ENCODE measurements around the gene PCDHB13. TPM values are rescaled to one million over a fixed set of nuclear protein-coding genes. Genes with fewer than 3 reads are reported as not detected.
"Not testable (repeated sequence)": the region's sequence is repeated elsewhere in the genome, so short reads cannot be mapped to it uniquely, and the experiment has no call there.

The PCDHB13 gene
- total RNA-seq (2014; rRNA removed; shearing (Covaris generic)) = 1.3 and 1.7 TPM in 2 replicates

DNA sequence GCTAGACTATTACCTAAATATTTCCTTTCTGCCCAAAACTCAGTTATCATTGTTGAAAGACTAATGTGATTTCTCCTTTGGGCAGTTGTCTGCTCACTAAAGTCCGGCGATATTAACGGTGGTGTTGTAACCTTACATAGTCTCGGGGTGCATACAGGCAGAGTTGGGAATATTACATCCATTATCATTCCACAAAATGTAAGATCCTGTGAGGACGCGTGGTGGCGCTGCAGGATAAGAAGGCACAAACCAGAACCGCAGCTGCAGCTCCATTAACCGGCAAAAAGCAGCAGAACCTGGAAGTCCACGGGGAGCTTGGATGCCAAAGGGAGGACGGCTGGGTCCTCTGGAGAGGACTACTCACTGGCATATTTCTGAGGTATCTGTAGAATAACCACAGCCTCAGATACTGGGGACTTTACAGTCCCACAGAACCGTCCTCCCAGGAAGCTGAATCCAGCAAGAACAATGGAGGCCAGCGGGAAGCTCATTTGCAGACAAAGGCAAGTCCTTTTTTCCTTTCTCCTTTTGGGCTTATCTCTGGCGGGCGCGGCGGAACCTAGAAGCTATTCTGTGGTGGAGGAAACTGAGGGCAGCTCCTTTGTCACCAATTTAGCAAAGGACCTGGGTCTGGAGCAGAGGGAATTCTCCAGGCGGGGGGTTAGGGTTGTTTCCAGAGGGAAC lies at the start of gene PCDHB13:
Gene PCDHB13 (plus strand): TSS at position 264 of the 684 bp plus-strand sequence. CDS start 205 bp downstream, at position 469.
- not testable (repeated sequence) for H3K4me1 ChIP-seq (replicated peaks); DNase-seq (ENCODE audit: low read depth in 1 of 2, low spot score in 2 of 2); H3K9me3 ChIP-seq (replicated peaks); H3K27ac ChIP-seq; H3K4me3 ChIP-seq; H3K36me3 ChIP-seq; H3K27me3 ChIP-seq (replicated peaks)

DNA sequence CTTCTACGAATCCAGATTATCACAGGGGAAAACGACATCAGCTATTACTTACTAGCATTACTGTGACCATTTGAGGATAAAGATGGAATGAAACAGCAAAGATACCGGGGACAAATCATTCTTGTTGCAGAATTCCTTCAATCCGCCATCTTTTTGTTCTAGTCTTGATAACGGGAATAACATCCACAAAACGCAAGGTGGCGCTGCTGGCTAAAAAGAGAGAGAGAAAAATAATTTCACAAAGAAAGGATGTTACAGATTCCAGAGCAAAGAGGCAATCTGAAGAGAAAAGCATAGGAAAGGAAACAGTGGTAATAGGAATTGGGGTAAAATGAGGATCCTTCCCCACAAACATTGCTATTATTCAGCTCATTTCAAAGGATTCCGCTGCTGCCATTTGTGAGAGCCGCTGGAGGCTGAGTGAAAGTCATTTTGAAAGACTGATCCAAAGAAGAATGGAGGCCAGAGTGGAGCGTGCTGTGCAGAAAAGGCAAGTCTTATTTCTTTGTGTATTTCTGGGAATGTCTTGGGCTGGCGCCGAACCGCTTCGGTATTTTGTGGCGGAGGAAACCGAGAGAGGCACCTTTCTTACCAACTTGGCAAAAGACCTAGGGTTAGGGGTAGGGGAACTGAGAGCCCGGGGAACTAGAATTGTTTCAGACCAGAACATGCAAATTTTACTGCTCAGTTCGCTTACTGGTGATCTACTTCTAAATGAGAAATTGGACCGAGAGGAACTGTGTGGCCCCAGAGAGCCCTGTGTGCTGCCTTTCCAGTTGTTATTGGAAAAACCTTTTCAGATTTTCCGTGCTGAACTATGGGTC lies 41.1 kb upstream of the PCDHB13 start, which contains the start of gene PCDHB7:
Gene PCDHB7 (plus strand): TSS at position 264 of the 824 bp plus-strand sequence. CDS start 192 bp downstream, at position 456.
- Histone ChIP-seq H3K27me3 (replicated peaks) (no peaks in the 10 kb centered on the region), H3K4me3 (no peak within 1 kb of the TSS)
- DNase-seq (ENCODE audit: low read depth in 1 of 2, low spot score in 2 of 2) = peak in 1 of 2 experiments; percentile 23

DNA sequence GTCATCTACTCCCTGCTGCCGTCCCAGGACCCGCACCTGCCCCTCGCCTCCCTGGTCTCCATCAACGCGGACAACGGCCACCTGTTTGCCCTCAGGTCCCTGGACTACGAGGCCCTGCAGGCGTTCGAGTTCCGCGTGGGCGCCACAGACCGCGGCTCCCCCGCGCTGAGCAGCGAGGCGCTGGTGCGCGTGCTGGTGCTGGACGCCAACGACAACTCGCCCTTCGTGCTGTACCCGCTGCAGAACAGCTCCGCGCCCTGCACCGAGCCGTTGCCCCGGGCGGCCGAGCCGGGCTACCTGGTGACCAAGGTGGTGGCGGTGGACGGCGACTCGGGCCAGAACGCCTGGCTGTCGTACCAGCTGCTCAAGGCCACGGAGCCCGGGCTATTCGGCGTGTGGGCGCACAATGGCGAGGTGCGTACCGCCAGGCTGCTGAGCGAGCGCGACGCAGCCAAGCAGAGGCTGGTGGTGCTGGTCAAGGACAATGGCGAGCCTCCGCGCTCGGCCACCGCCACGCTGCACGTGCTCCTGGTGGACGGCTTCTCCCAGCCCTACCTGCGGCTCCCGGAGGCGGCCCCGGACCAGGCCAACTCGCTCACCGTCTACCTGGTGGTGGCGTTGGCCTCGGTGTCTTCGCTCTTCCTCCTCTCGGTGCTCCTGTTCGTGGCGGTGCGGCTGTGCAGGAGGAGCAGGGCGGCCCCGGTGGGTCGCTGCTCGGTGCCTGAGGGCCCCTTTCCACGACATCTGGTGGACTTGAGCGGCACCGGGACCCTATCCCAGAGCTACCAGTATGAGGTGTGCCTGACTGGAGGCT lies 39.2 kb upstream of the PCDHB13 start:
- peak in 1 of 2 experiments; percentile 30 for DNase-seq (ENCODE audit: low read depth in 1 of 2, low spot score in 2 of 2)
- not testable (repeated sequence) for H3K27ac ChIP-seq; H3K27me3 ChIP-seq (replicated peaks); H3K36me3 ChIP-seq; H3K9me3 ChIP-seq (replicated peaks); H3K4me1 ChIP-seq (replicated peaks); H3K4me3 ChIP-seq

More for the DNA sequence above, 41.1 kb upstream of the PCDHB13 start, which contains the start of gene PCDHB7:
- Histone ChIP-seq H3K4me1 (replicated peaks) (no peaks in the 10 kb centered on the region), H3K27ac (no peak within 1 kb of the TSS), H3K9me3 (replicated peaks) (peaks cover 3% of the 10 kb centered on the region; the same call in 1 of the 2 replicates), H3K36me3 (no peaks in the 10 kb centered on the region)

DNA sequence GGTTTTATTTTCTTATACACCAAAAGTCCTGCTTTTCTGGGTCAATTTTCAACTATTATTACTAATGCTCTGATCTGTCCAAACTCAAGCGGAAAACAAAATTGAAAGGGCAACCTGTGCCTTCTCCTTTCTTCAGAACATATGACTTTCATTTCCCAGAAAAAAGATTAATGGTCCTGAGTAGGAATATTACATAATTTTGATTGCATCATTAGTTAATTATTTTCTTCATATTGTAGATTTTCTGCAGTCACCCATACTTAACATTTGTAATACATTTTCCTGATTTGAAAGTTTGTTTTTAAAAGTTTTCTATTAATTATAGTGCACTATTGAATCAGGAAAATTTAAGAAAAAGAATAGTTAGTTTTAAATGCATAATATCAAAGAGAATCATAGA lies 37.8 kb upstream of the PCDHB13 start:
- no peaks in the 10 kb centered on the region for H3K4me1 ChIP-seq (replicated peaks)
- no peak for DNase-seq (ENCODE audit: low read depth in 1 of 2, low spot score in 2 of 2)
- H3K4me3 ChIP-seq = no peak overlapping the region
- no peaks in the 10 kb centered on the region for H3K36me3 ChIP-seq
- no peaks in the 10 kb centered on the region for H3K27me3 ChIP-seq (replicated peaks)
- no peak overlapping the region for H3K27ac ChIP-seq
- peaks cover 3% of the 10 kb centered on the region; the same call in 1 of the 2 replicates for H3K9me3 ChIP-seq (replicated peaks)

DNA sequence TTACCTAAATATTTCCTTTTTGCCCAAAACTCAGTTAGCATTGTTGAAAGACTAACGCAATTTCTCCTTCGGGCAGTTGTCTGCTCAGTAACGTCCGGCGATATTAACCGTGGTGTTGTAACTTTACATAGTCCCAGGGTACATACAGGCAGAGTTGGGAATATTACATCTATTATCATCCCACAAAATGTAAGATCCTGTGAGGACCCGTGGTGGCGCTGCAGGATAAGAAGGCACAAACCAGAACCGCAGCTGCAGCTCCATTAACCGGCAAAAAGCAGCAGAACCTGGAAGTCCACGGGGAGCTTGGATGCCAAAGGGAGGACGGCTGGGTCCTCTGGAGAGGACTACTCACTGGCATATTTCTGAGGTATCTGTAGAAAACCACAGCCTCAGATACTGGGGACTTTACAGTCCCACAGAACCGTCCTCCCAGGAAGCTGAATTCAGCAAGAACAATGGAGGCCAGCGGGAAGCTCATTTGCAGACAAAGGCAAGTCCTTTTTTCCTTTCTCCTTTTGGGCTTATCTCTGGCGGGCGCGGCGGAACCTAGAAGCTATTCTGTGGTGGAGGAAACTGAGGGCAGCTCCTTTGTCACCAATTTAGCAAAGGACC lies 36.0 kb upstream of the PCDHB13 start, which contains the start of gene PCDHB8:
Gene PCDHB8 (plus strand): TSS at position 214 of the 615 bp plus-strand sequence. CDS start 245 bp downstream, at position 459.
- H3K4me3 ChIP-seq; H3K4me1 ChIP-seq (replicated peaks); H3K27me3 ChIP-seq (replicated peaks); H3K9me3 ChIP-seq (replicated peaks); H3K27ac ChIP-seq; H3K36me3 ChIP-seq: not testable (repeated sequence)
- DNase-seq (ENCODE audit: low read depth in 1 of 2, low spot score in 2 of 2) = peak in 1 of 2 experiments; percentile 25

DNA sequence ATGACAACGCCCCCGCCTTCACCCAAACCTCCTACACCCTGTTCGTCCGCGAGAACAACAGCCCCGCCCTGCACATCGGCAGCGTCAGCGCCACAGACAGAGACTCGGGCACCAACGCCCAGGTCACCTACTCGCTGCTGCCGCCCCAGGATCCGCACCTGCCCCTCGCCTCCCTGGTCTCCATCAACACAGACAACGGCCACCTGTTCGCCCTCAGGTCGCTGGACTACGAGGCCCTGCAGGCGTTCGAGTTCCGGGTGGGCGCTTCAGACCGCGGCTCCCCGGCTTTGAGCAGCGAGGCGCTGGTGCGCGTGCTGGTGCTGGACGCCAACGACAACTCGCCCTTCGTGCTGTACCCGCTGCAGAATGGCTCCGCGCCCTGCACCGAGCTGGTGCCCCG lies 34.3 kb upstream of the PCDHB13 start:
- not testable (repeated sequence) for H3K4me3 ChIP-seq; H3K4me1 ChIP-seq (replicated peaks); DNase-seq (ENCODE audit: low read depth in 1 of 2, low spot score in 2 of 2); H3K27me3 ChIP-seq (replicated peaks); H3K27ac ChIP-seq; H3K36me3 ChIP-seq
- H3K9me3 ChIP-seq (replicated peaks) = peaks cover 12% of the 10 kb centered on the region

DNA sequence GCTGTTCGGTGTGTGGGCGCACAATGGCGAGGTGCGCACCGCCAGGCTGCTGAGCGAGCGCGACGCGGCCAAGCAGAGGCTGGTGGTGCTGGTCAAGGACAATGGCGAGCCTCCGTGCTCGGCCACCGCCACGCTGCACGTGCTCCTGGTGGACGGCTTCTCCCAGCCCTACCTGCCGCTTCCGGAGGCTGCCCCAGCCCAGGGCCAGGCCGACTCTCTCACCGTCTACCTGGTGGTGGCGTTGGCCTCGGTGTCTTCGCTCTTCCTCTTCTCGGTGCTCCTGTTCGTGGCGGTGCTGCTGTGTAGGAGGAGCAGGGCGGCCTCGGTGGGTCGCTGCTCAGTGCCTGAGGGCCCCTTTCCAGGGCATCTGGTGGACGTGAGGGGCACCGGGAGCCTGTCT lies 33.8 kb upstream of the PCDHB13 start:
- not testable (repeated sequence) for H3K36me3 ChIP-seq; DNase-seq (ENCODE audit: low read depth in 1 of 2, low spot score in 2 of 2); H3K4me3 ChIP-seq; H3K4me1 ChIP-seq (replicated peaks); H3K27ac ChIP-seq; H3K27me3 ChIP-seq (replicated peaks)
- peaks cover 16% of the 10 kb centered on the region for H3K9me3 ChIP-seq (replicated peaks)

DNA sequence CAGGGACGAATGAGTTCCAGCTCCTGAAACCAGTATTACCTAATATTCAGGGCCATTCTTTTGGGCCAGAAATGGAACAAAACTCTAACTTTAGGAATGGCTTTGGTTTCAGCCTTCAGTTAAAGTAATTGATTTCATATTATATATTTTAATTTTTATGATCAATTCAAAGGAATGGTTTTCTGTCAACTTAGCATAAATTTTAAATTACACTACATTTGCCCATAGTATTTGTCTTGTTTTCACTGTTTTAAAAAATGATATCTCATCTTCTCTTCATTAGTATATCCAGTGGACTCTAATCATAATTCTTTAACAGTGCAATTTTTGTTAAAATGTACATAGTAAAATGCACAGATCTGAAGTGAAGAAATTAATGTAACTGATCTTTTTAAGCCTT lies 33.4 kb upstream of the PCDHB13 start:
- H3K4me3 ChIP-seq = no peak overlapping the region
- peaks cover 10% of the 10 kb centered on the region for H3K36me3 ChIP-seq
- H3K9me3 ChIP-seq (replicated peaks) = peaks cover 17% of the 10 kb centered on the region
- H3K4me1 ChIP-seq (replicated peaks) = no peaks in the 10 kb centered on the region
- no peak for DNase-seq (ENCODE audit: low read depth in 1 of 2, low spot score in 2 of 2)
- H3K27me3 ChIP-seq (replicated peaks) = no peaks in the 10 kb centered on the region
- no peak overlapping the region for H3K27ac ChIP-seq

DNA sequence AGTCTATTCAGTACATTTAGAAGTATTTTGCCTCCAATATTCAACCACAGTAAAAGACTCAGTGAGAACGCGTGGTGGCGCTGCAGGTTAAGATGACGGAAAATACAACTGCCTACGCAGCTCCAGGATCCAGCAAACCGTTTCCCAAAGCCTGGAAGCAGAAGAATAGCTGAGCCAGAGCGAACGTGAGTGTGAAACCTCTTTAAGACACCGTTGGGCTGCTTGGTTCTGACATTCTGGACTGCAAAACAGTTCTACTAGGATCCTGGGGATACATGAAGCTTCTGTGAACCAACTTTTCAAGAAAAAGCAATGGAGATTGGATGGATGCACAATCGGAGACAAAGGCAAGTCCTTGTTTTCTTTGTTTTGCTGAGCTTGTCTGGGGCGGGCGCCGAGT lies 31.5 kb upstream of the PCDHB13 start, which contains the start of gene PCDHB16:
Gene PCDHB16 (plus strand): TSS at position 140 of the 400 bp plus-strand sequence. CDS start 173 bp downstream, at position 313.
- no peaks in the 10 kb centered on the region for H3K4me1 ChIP-seq (replicated peaks)
- H3K27ac ChIP-seq = peak within 1 kb of the TSS; percentile 71
- DNase-seq (ENCODE audit: low read depth in 1 of 2, low spot score in 2 of 2) = peak; percentile 71 to 77
- H3K36me3 ChIP-seq = peaks cover 16% of the 10 kb centered on the region
- H3K4me3 ChIP-seq = peak within 1 kb of the TSS; percentile 50
- no peaks in the 10 kb centered on the region for H3K27me3 ChIP-seq (replicated peaks)
- H3K9me3 ChIP-seq (replicated peaks) = peaks cover 26% of the 10 kb centered on the region

DNA sequence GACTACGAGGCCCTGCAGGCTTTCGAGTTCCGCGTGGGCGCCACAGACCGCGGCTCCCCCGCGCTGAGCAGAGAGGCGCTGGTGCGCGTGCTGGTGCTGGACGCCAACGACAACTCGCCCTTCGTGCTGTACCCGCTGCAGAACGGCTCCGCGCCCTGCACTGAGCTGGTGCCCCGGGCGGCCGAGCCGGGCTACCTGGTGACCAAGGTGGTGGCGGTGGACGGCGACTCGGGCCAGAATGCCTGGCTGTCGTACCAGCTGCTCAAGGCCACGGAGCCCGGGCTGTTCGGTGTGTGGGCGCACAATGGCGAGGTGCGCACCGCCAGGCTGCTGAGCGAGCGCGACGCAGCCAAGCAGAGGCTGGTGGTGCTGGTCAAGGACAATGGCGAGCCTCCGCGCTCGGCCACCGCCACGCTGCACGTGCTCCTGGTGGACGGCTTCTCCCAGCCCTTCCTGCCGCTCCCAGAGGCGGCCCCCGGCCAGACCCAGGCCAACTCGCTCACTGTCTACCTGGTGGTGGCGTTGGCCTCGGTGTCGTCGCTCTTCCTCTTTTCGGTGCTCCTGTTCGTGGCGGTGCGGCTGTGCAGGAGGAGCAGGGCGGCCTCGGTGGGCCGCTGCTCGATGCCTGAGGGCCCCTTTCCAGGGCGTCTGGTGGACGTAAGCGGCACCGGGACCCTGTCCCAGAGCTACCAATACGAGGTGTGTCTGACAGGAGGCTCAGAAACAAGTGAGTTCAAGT lies 29.4 kb upstream of the PCDHB13 start:
- H3K27ac ChIP-seq; H3K4me1 ChIP-seq (replicated peaks); DNase-seq (ENCODE audit: low read depth in 1 of 2, low spot score in 2 of 2); H3K4me3 ChIP-seq; H3K27me3 ChIP-seq (replicated peaks): not testable (repeated sequence)
- H3K36me3 ChIP-seq = peaks cover 19% of the 10 kb centered on the region
- peaks cover 26% of the 10 kb centered on the region for H3K9me3 ChIP-seq (replicated peaks)

DNA sequence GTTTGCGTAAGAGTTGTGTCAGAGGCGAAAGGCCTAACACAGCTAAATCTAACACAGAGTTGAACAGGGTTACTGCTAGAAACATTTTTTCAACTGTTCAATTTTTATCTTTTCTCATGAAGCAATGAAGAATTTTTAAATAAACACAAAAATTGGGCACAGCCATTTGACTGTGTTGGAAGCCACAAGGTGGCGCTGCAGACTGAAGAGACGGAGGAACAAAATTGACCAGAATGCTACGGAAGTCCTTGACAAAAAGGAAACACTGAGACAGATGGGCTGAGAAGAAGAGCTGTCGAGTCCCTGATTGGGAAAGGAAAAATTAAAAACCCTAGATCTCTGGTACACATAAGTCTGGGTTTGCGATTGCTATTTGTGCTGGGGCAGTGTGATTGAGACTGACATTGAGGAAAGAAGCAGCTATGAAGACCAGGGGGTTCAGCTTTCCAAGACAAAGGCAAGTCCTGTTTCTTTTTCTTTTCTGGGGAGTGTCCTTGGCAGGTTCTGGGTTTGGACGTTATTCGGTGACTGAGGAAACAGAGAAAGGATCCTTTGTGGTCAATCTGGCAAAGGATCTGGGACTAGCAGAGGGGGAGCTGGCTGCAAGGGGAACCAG lies 26.7 kb upstream of the PCDHB13 start, which contains the start of gene PCDHB9:
Gene PCDHB9 (plus strand): TSS at position 265 of the 616 bp plus-strand sequence. CDS start 158 bp downstream, at position 423.
- no peak within 1 kb of the TSS for H3K27ac ChIP-seq
- H3K4me1 ChIP-seq (replicated peaks) = no peaks in the 10 kb centered on the region
- no peak within 1 kb of the TSS for H3K4me3 ChIP-seq
- no peak for DNase-seq (ENCODE audit: low read depth in 1 of 2, low spot score in 2 of 2)
- peaks cover 26% of the 10 kb centered on the region for H3K9me3 ChIP-seq (replicated peaks)
- H3K36me3 ChIP-seq = peaks cover 19% of the 10 kb centered on the region
- no peaks in the 10 kb centered on the region for H3K27me3 ChIP-seq (replicated peaks)

DNA sequence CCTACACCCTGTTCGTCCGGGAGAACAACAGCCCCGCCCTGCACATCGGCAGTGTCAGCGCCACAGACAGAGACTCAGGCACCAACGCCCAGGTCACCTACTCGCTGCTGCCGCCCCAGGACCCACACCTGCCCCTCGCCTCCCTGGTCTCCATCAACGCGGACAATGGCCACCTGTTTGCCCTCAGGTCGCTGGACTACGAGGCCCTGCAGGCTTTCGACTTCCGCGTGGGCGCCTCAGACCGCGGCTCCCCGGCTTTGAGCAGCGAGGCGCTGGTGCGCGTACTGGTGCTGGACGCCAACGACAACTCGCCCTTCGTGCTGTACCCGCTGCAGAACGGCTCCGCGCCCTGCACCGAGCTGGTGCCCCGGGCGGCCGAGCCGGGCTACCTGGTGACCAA lies 25.0 kb upstream of the PCDHB13 start:
- not testable (repeated sequence) for H3K4me1 ChIP-seq (replicated peaks); H3K4me3 ChIP-seq; H3K27me3 ChIP-seq (replicated peaks); H3K27ac ChIP-seq
- Histone ChIP-seq H3K9me3 (replicated peaks) (peaks cover 17% of the 10 kb centered on the region), H3K36me3 (peaks cover 15% of the 10 kb centered on the region)
- DNase-seq (ENCODE audit: low read depth in 1 of 2, low spot score in 2 of 2) = peak in 1 of 2 experiments; percentile 38

All from SJSA1 (cell line).